Left renal pelvis (tissue), 4 donors: Measurements from ENCODE around the gene OLFML3. TPM values are rescaled to one million over a fixed set of nuclear protein-coding genes. Genes with fewer than 3 reads are reported as not detected.
"Not testable (repeated sequence)": the region's sequence is repeated elsewhere in the genome, so short reads cannot be mapped to it uniquely, and the experiment has no call there.

Experiments used
- DNase-seq, 4 donors: peaks; one replicate each; pipeline ENCODE4 v3.0.0-alpha.2; 2013; ENCODE audit warnings: low read depth in 4 of 4, low spot score in 3 of 4
- polyA plus RNA-seq, 4 donors: library from polyadenylated mRNA; unstranded; fragments of 120-200 nt; gene quantifications; one replicate each; pipeline ENCODE4 v1.2.1, GENCODE V29; 2013; ENCODE audit not compliant: insufficient read length in 4 of 4

Gene OLFML3
- polyA plus RNA-seq, 4 donors = 121 to 453 (median 169) TPM

DNA sequence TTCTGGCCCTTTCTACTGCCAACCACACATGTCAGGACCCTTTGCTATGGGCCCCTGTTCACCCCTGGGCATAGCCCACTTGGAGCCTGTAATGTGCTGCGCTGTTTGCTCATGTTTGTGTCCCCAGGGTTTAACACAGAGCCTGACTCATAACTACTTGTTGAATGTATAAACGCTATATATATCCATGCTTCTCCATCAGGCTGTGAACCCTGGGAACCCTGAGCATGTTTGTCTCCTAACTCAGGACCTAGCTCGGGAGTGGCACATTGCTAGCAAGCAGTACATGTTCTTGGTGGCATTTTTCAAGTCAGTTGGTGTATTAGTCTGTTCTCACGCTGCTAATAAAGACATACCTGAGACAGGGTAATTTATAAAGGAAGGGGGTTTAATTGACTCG is 8.0 kb downstream of the OLFML3 start:
- DNase-seq = no peak

DNA sequence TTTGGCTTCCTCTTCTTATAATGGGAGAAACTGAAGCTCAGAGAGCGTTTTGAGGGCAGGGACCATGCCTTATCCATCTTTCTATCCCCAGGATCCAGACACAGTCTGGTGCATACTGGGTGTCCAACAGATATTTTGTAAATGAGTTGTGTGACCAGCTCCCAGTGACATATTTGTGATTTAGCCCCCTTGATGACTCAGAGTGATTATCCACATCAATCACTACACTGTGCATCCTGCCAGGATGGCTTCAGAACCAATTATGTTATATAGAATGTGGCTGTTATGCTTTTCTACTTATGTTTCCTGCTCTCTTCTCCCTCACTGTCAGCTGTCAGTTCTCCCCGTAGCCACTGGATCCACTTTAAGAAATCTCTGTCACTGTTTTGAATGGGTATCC is 11.3 kb downstream of the OLFML3 start:
- DNase-seq = no peak

DNA sequence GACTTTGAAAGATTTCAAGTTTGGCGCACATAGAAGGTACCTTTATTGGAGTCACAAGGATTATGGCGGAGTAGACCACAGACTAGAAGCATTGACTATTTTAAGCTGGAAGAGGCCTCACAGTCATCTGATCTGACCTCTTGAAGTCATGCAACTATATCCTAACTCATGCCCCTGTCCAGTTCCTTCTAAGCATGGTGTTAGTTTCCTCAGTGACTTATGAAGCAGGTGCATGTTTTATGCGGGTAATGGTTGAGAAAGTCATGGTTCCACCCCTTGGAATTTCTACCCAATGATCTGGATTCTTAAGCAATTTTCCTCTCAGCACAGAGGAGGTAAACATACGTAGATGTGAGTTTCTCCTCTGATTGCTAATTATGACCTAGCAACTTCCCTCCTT is 11.7 kb downstream of the OLFML3 start:
- DNase-seq = no peak

DNA sequence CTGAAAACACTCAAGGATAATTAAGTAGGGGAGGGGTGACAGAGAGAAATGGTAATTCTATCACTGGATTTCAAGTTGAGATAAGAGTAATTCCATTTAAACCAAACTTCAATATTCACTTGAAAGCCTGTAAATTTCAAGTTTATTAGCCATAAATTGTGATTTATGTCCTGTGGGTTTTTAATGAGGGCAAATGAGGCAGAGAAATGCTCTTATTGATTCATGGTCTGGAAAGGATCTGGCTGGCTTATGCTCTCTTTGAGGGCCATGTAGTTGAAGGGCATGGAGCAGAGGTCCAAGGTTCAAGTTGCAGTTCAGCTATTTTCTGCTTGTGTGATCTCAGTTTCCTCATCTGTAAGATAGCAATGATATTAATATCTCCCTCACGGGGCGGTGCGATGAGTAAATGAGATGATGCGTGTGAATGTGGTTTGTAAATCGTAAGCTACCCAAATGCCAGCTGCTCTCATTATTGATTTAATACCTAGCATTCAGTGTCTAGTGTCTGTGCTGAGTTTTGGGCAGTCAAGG is 12.3 kb downstream of the OLFML3 start:
- no peak for DNase-seq

DNA sequence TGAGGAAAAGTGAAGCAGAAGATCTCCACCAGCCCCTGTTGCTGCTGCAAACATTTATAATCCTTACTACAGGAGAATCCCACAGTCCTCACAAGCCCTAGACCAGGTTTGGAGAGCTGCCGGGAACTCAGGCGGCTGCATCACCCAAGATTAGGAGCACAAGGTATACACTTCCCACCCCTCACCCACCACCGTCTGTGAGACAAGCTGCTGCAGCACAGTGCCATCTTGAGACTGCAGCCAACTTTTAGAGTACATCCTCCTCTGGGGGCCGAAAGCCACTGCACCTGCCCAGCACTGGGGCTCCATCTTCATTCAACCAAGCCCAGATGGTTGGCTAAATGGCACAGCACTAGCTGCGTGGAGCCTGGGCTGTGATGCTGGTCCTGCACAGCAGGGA is 13.8 kb downstream of the OLFML3 start:
- no peak for DNase-seq

DNA sequence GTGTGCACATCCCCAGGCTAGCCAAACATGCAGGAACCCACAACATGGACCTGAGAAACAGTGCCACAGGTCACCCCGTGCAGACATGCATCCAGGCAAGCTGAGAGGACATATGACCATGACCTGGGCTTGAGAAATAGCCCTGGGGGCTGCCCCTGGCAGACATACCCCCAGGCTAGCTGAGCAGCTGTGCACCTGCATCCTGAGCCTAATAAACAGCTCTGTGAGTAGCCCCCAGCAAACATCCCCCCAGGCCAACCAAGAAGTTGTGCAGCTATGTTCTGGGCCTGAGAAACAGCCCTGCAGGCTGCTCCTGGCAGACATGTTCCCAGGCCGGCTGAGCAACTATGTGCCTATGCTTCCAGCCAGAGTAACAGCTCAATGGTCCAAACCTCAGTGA is 14.5 kb downstream of the OLFML3 start:
- DNase-seq = no peak

DNA sequence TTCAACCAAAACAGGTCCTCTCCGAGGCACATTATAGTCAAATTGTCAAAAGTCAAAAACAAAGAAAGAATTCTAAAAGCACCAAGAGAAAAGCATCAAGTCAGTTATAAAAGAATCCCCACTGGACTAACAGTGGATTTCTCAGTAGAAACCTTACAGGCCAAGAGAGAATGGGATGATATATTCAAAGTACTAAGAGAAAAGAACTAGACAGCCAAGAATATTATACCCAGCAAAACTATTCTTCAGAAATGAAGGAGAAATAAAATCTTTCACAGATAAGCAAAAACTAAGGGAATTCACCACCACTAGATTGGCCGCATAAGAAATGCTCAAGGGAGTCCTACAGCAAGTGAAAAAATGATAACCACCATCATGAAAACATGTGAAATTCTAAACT is 16.1 kb downstream of the OLFML3 start:
- DNase-seq = no peak

DNA sequence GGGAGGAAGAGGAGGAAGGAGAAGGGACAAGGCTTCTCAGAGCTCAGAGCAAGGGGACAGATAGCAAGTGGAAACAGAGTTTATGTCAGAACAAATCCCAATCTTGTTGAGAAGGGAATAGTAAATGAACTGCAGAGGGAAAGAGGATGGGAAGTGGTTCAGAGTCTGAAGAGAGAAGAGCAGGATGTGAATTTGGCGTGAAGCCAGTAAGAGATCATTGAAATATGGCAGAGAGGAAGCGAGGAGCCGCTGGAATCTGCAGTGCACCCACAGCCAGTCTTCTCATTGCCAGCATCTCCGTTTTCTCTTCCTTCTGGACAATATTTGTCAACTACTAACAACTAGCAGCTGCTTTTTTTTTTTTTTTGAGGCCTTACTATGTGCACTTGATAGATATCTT is 19.1 kb downstream of the OLFML3 start:
- no peak for DNase-seq

DNA sequence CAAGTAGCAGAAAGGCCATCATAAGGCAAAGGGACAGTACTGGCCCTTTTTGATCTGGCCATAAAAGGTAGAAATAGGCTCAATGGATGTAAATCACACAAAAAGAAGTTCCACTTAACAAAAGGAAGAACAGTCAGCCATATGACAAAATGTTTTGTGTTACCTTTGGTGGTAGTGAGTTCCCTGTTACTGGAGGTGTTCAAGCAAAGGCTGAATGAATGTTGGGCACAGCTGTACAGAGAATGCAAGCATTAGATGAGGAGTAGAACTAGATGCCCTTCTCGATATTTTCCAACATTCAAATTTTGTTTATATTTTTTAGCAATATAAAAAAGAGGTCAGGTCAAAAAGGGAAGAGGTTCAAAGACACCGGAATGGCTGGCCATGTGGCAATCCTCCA is 20.0 kb downstream of the OLFML3 start:
- no peak for DNase-seq

DNA sequence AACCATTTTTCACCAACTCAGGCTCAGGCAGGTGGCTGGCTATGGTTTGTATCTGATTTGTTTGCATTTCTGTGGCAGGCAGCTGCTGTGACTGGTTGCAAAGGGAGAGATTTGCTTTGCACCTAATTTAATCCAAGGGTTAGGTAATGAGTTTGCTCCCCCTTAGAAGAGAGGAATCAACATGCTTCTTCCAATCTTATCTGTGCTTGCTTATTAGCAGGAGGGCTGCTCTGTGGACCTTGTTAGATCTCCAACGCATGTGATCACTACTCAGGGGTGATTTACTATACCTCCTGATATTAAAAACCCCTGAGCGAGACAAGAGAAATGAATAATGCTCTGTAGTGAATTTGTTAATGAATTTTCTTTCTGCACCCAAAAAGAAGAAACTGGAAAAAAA is 20.5 kb downstream of the OLFML3 start:
- no peak for DNase-seq

DNA sequence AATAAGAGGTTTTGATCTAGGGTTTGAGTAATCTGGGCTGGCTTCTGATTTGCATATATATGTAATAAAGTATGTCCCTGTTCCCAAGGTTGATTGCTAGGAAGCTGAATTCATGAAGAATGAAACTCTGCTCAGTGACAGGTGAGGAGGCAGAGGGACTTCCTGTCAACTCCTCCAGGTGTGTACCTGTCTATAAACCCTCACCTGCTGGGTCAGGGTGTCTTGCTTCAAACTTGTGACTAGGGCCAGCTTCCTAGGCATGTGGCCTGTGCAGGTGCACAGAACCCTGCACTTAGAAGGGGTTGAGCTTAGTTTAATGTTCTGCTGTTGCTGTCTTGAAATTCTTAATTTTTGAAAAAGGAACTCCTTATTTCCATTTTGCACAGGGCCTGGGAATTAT is 21.1 kb downstream of the OLFML3 start:
- no peak for DNase-seq

DNA sequence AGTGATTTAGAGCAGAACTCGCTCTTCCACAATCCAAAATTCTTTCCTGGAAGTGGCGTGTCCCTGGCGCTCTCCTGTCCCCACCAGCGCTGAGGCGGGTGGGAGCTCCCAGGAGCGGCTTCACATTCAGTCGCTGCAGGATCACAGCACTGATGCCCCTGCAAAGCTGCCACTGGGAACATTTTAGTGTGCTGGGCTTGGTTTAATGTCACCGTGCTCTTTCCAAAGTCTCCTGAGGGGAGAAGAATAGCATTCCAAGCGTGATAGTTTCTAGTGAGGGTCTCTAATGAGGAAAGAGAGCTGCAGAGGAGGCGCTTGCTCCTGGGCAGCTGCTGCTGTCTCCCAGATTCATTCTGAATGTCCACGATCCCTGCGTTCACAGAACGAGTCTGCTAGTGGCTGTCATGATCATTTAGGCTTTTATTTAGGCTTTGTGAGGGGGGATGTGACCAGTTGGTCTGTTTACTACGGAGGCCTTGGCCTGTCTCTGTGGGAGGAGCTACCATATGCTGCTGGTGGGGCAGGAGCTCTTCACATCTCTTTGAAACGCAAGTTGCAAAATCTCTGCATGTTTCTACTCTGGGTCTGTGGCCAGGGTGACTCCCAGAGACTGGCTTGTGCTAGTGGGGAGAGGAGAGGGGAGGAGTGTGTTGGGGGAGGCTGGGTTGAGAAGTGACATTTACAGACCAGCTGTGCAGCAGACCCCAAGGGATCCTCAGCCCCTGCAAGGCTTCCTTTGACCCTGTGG is 23.4 kb downstream of the OLFML3 start:
- DNase-seq = peak in 1 of 4 donors; percentile 42

DNA sequence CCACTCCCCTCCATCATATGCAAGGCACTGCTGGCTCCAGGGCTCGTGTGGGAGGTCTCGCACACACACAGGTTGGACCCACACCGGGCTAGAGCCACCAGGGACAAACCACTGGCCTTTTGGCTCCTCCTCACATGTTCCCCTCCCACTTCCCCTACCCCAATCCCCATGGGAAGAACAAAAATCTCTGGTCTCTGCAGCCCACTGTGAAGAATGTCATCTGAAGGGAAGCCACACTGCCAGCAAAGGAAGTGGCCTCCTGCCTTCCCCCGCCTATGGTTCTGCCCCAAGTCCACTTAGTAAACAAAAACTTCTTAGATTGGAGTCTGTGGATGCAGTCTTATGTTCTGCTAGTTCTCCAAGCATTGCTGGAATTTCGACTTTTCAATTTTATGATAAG is 24.2 kb downstream of the OLFML3 start:
- DNase-seq = no peak

DNA sequence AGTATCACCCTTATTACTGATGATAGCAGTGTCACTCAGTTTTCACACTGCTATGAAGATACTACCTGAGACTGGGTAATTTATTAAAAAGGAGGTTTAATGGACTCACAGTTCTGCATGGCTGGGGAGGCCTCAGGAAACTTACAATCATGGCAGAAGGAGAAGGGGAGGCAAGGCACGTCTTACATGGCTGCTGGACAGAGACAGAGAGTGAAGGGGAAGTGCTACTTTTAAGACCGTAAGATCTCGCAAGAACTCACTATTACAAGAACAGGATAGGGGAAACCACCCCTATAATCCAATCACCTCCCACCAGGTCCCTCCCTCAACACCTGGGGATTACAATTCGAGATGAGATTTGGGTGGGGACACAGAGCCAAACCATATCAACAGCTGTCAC is 27.6 kb downstream of the OLFML3 start:
- not testable (repeated sequence) for DNase-seq

DNA sequence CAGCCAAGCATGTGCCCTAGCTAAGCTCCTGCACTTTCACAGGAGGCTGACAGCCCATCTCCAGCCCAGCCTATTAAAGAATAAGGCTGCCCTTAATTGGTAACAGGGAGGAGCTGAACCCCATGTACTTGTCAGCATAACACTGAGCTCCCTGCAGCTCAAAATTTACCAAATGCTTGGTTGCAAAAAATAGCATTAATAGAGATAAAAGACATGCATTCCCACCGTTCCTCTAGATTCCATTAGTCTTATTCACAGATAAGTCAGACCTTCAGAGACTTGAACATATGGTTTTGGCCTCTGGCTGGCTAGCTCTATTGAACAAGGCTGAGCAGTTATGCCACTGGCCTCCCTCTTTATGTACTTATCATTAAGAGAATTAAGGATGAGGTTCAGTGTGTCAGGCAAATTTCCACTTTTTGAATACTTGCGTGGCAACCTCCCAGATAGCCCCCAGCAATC is 29.2 kb downstream of the OLFML3 start:
- no peak for DNase-seq

DNA sequence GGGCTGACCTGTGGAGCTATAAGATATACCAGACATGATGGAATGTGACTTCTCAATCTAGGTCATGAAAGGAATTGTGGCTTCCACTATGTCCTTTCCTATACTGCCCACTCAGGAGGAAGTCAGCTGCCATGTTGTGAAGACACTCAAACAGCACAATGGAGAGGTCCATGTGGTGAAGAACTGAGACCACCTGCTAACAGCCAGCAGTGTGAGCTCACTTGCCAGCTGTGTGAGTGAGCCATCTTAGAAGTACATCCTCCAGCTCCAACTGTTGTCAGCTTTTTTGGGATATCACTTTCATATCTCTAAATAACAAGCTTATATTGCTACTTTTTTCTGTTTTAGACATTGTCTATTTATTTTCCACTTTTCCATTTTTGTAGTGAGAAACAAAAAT is 29.7 kb downstream of the OLFML3 start:
- DNase-seq = no peak

DNA sequence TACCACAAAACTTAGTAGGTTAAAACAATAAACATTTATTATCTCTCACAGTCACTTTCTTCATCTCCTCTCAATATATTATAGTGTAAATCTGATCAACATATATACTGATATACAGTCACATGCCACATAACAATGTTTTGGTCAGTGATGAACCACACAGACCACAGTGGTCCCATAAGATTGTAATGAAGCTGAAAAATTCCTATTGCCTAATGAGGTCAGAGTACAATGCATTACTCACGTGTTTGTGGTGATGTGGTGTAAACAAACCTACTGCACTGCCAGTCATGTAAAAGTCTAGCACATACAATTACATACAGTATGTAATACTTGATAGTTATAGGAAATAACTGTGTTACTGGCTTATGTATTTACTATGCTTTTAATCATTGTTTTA is 30.1 kb downstream of the OLFML3 start:
- DNase-seq = no peak

DNA sequence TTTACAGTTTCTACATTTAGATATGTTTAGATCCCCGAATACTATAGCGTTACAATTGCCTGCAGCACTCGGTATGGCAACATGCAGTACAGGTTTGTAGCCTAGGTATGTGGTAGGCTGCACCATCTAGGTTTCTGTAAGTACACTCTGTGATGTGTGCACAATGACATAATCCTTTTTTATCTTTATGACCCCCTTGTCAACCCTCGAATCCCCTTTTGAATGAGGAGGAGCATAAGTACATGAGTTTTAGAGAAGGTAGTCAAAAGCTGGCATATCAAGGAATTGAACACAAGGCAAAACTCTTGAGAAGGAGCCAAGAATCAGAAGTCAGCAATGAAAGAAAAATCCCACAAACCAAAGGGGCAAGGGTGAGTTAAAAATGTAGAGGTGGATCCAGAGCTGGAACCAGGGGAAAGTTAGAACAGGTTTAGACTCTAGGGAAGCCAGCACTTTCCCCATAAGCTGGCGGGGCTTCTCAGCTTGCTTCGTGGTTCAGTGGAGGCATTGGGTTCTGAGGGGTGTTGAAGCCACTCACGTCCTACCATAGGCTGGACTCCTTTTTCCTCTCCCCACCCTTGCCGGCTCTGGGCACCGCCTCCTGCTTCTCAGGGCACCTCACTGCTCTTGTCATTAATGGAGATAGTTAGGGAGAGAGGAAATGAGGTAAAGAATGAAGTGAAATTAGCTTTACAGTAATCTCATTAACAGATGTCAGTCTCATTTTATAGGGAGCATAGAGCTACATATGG is 31.3 kb downstream of the OLFML3 start:
- DNase-seq = no peak

DNA sequence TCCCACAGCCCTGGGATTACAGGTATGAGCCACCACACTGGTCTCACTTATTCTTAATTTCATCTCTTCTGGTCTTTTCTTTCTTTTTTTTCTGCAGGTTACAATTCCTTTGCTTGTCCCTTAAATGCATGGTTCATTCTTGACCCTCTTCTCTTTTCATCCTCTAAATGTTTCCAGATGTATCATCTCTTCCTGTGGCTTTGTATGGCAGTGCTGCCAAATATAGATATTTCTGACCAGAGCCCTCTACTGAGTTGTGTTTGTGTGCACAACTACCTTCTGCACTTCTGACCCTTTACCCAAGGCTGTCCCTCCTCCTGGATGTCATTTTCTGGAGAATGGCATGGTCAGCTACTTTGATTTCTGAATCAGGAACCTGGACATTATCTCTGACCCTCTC is 32.5 kb downstream of the OLFML3 start:
- DNase-seq = no peak

DNA sequence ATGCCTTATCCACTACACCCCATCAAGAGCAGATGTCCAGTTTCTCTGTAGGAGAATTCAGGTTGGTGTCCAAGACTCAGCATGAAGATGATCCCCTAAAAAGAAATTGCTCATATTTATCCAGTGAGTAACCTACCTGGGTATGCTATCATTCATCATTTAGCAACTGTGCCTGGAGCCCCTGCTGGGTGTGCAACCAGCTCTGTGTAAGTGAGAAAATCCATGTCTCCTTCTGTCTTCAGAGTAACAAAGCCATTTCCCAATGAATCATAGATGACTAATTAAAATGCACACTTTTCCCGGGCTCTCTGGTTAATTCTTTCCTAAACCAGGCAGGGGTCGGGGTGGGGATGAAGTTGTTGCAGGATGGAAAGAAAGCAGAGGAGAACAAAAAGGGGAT is 35.8 kb downstream of the OLFML3 start:
- DNase-seq = no peak

DNA sequence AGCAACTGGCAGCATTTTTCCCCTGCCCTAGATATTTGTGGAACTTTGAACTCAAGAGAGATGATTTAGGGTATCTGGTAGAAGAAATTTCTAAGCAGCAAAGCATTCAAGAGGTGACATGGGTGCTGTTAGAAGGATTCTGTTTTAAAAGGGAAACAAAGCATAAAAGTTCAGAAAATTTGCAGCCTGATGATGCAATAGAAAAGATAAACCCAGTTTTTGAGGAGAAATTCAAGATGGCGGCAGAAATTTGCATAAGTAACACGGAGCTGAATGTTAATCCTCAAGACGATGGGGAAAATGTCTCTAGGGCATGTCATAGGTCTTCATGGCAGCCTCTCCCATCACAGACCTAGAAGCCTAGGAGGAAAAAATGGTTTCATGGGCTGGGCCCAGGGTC is 40.5 kb downstream of the OLFML3 start:
- not testable (repeated sequence) for DNase-seq

DNA sequence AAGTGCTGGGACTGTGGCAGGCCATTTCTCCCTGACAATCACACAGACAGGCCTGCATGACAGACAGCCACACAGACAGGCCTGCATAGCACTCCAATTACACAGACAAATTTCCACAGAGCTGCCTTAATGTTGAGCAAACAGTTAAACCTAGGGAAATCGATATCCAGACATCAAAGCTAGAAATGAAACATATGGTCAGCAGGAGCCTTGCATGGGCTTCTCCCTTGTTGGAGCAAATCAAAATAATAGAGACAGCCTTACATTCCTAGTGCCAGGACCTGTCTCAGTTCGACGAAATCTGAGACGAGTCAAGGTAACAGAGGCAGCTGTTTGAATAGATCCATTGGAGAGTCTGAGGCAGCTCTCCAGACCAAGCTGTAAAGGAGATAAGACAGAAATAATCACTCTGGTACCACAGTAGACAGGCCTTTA is 42.4 kb downstream of the OLFML3 start:
- DNase-seq = no peak
